Keratinocyte (primary cell): ENCODE measurements around the gene CCDC92B.

Source experiments
- CTCF ChIP-seq, 3 experiments: IDR thresholded peaks in 1 of 3; conservative IDR thresholded peaks in 1 of 3; optimal IDR thresholded peaks in 1 of 3; 2 replicates in 2 of 3; 3 replicates in 1 of 3; pipeline versions ENCODE3 to v1.5.1; 2011; ENCODE audit warnings: low read length in 3 of 3, mild to moderate bottlenecking in 3 of 3, moderate library complexity in 2 of 3, control low read depth in 1 of 3, inconsistent platforms in 1 of 3; ENCODE audit not compliant: insufficient read depth in 2 of 3; ENCODE audit errors: extremely low read depth in 1 of 3
- EZH2 ChIP-seq: IDR thresholded peaks from one replicate; pipeline ENCODE4 v1.6.1; 2012; ENCODE audit warnings: inconsistent platforms, mild to moderate bottlenecking, low read length, moderate library complexity

DNA sequence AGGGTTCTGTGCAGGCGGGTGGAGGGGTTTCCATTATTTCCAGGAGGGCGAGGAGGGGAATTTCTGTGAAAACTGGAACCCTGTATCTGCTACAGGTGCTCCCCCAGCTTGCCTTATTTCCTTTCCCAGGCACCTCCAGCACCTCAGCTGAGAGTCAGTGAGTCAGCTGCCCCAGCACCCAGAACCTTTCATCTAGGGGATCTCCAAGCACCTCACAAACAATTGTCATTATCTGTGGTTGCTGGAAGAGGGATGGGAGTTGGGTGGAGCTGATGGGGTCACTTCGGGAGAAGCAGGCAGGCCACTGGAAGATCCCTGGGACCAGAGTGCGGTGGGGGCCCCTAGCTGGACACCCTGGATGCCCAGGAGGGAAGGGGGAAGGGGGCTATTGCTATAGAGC is 27.8 kb downstream of the CCDC92B start:
- no peak for TF ChIP-seq EZH2
- TF ChIP-seq CTCF (optimal IDR thresholded peaks at IDR 0.05 in 1 of 3, IDR thresholded peaks at IDR 0.05 in 1 of 3, conservative IDR thresholded peaks at IDR 0.05 in 1 of 3; ENCODE audit: extremely low read depth in 1 of 3, insufficient read depth in 2 of 3, low read length in 3 of 3), result no peak
